ENCODE measurements around the gene PAMR1. TPM values are rescaled to one million over a fixed set of nuclear protein-coding genes. Genes with fewer than 3 reads are reported as not detected.
A peak's percentile ranks its signal among the peaks of the same experiment; 100 is the strongest.

PAMR1 gene
- total and polyA plus RNA-seq, 9 of the 15 experiments (the other 6 are each of a cell fraction or from before 2014, with no cell fraction given): not detected

GRCh38 chr11:35389897-35390465, 135.4 kb downstream of the PAMR1 start:
- Histone ChIP-seq H3K4me1 (replicated peaks in 1 of 2; ENCODE audit: control insufficient read depth in 2 of 2, insufficient read depth in 2 of 2, low read length in 2 of 2) (no peaks in the 10 kb centered on the region), H3K36me3 (ENCODE audit: control insufficient read depth, insufficient read depth, low read length) (no peaks in the 10 kb centered on the region), H3K79me2 (ENCODE audit: control insufficient read depth, insufficient read depth, low read length) (no peaks in the 10 kb centered on the region), H3K9me1 (ENCODE audit: control insufficient read depth, insufficient read depth, low read length) (no peaks in the 10 kb centered on the region), H2AFZ (ENCODE audit: low read depth, low read length) (no peak overlapping the region), H3K4me2 (ENCODE audit: insufficient read depth, low read length) (no peak overlapping the region), H3K4me3 (no peak overlapping the region), H3K27me3 (ENCODE audit: control insufficient read depth in 2 of 2, insufficient read depth in 2 of 2, low read length in 2 of 2) (peaks cover 0 to 19% of the 10 kb centered on the region in 2 experiments), H3K9me3 (replicated peaks; ENCODE audit: control insufficient read depth, insufficient read depth, low read depth, low read length) (no peaks in the 10 kb centered on the region), H3K27ac (ENCODE audit: extremely low read depth, low read depth, low read length) (no peak overlapping the region), H4K20me1 (replicated peaks; ENCODE audit: control insufficient read depth, insufficient read depth, low read length) (no peaks in the 10 kb centered on the region), H3K9ac (ENCODE audit: insufficient read depth in 1 of 2, low read depth in 2 of 2, low read length in 2 of 2) (no peak overlapping the region)
- no peak for DNase-seq (ENCODE audit: extremely low read depth in 1 of 4, low spot score in 3 of 4)
- 0 out of 2 replicates have a peak, but pooled peaks have one; percentile 20 for TF ChIP-seq EGR1 (conservative IDR thresholded peaks at IDR 0.05)
- TF ChIP-seq NRF1 (conservative IDR thresholded peaks at IDR 0.05 in 1 of 2, IDR thresholded peaks at IDR 0.05 in 1 of 2): no peak
- no peak for TF ChIP-seq ZNF311 (CRISPR knock-in tag; IDR thresholded peaks at IDR 0.05)
- TF ChIP-seq GABPA (tag; conservative IDR thresholded peaks at IDR 0.05; ENCODE audit: low read depth): no peak
- TF ChIP-seq BHLHE40 (IDR thresholded peaks at IDR 0.05; ENCODE audit: low read length): peak; percentile 60
- TF ChIP-seq DIDO1 (tag; IDR thresholded peaks at IDR 0.05; ENCODE audit: low read depth): 0 out of 2 replicates have a peak, but pooled peaks have one; percentile 22
- TF ChIP-seq ZNF764 (CRISPR knock-in tag; IDR thresholded peaks at IDR 0.05; ENCODE audit: low read depth): no peak
- no peak for TF ChIP-seq UBTF (IDR thresholded peaks at IDR 0.05; ENCODE audit: borderline replicate concordance in 1 of 2, low read depth in 2 of 2, low read length in 2 of 2)
- TF ChIP-seq SPI1 (IDR thresholded peaks at IDR 0.05; ENCODE audit: borderline replicate concordance, low read depth, low read length): no peak
- no peak for TF ChIP-seq ZNF395 (CRISPR knock-in tag; IDR thresholded peaks at IDR 0.05)
- TF ChIP-seq CBX1 (IDR thresholded peaks at IDR 0.05; ENCODE audit: low read depth): no peak
- no peak for TF ChIP-seq SMARCB1 (IDR thresholded peaks at IDR 0.05; ENCODE audit: insufficient read length, low read depth)
- POLR2A ChIA-PET: interaction anchor here (0.7 kb wide), 1 partner anchor 732 kb away, joined by 3 read pairs; no protein-coding TSS in a partner anchor
- intact Hi-C loops (cut with micrococcal nuclease): loop anchor here (5.0 kb wide), 5 partner anchors 83 to 878 kb away; partner anchors contain the start of gene ELF5
- CTCF ChIA-PET (ENCODE audit: low intra/inter-chr PET ratio): interaction anchor here (0.7 kb wide), 1 partner anchor 804 kb away, joined by 7 read pairs; no protein-coding TSS in a partner anchor
- in situ Hi-C loops (cut with MboI): loop anchor here (5.0 kb wide), 1 partner anchor 463 kb away; no protein-coding TSS in a partner anchor
- no peak for ATAC-seq
- BruUV-seq (replicated peaks): no TSS peak
- no peak for FAIRE-seq
- 3% methylated on average over 6 of the region's 6 CpGs for WGBS (ENCODE audit: insufficient coverage, low coverage, missing lambda C conversion rate)

All from K562 (cell line).